Astrocyte (in vitro differentiated cells and primary cell): ENCODE results near the gene EFCAB6.

Experiments
- EZH2 ChIP-seq: IDR thresholded peaks from 2 replicates; pipeline ENCODE4 v1.6.1; 2012; ENCODE audit warnings: mild to moderate bottlenecking, low read length, inconsistent platforms; ENCODE audit not compliant: insufficient read depth
- TF ChIP-seq, protein P1 (sequence below): IDR thresholded peaks from 2 replicates; pipeline ENCODE4 v1.5.1; 2011; ENCODE audit warnings: low read depth, mild to moderate bottlenecking, inconsistent platforms, low read length, moderate library complexity; ENCODE audit not compliant: insufficient read depth

DNA sequence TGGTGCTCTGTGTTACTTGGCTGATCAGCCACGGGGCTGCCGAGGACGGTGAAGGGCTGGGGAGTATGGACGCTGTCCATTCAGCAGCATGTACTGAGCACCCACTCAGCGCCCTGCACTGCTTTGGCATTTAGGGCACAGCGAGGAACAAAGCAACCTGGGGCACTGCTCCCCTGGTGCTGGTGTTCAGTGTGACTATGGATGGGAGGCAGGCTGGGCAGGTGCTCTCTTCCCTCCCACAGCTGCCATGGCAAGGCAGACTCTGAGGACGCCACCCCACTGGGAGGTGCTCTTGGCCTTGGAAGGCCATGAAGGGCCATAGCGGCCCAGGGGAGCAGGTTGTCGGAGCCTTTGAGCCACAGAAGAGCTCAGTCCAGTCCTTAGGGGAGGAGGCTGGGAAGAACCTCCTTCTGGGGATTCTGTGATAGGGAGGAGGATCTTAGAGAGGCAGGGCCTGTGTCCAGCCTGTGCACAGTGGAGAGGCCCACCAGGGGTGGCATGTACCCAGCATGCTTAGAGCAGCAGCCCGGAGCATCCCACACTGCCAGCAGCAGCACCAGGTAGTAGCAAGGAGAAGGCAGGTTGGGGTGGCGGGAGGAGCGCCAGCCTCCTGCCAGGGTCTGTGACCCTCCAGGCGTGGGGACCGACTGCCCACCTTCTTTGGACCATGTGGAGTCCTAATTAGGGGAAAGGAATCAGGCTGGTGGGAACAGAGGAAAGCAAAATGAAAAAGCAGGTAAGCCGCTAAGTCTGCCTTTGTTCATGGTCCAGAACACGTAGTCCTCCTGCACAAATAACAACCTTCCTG lies 258.4 kb downstream of the EFCAB6 start:
- TF ChIP-seq, protein P1, sequence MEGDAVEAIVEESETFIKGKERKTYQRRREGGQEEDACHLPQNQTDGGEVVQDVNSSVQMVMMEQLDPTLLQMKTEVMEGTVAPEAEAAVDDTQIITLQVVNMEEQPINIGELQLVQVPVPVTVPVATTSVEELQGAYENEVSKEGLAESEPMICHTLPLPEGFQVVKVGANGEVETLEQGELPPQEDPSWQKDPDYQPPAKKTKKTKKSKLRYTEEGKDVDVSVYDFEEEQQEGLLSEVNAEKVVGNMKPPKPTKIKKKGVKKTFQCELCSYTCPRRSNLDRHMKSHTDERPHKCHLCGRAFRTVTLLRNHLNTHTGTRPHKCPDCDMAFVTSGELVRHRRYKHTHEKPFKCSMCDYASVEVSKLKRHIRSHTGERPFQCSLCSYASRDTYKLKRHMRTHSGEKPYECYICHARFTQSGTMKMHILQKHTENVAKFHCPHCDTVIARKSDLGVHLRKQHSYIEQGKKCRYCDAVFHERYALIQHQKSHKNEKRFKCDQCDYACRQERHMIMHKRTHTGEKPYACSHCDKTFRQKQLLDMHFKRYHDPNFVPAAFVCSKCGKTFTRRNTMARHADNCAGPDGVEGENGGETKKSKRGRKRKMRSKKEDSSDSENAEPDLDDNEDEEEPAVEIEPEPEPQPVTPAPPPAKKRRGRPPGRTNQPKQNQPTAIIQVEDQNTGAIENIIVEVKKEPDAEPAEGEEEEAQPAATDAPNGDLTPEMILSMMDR, result no peak
- no peak for TF ChIP-seq EZH2
